K562 (cell line): Measurements from ENCODE around the gene PGBD1. TPM values are rescaled to one million over a fixed set of nuclear protein-coding genes. Genes with fewer than 3 reads are reported as not detected.

Source experiments
- DMBX1 ChIP-seq: fragments of 250-450 bp; sonication (Bioruptor Pico); IDR thresholded peaks from 2 replicates; pipeline ENCODE4 v1.8.0; 2022; ENCODE audit warnings: inconsistent platforms, mild to moderate bottlenecking, moderate library complexity, borderline replicate concordance
- FIP1L1 ChIP-seq: fragments of 200-400 bp; formaldehyde crosslinking; IDR thresholded peaks from 2 replicates; pipeline ENCODE4 v1.6.1; 2018; ENCODE audit warnings: mild to moderate bottlenecking, low read depth, low read length; ENCODE audit not compliant: poor library complexity, severe bottlenecking
- FOXK1 ChIP-seq: sonication (generic); formaldehyde crosslinking; IDR thresholded peaks from 2 replicates; pipeline ENCODE4 v1.8.0; 2022; ENCODE audit warnings: missing genetic modification reagents, mild to moderate bottlenecking, borderline replicate concordance
- GTF2E2 ChIP-seq: fragments of 200-800 bp; sonication (Bioruptor generic); IDR thresholded peaks from 2 replicates; pipeline ENCODE4 v1.6.1; 2016; ENCODE audit warnings: missing genetic modification characterization, missing compliant biosample characterization
- IFI16 ChIP-seq: fragments of 250-450 bp; sonication (Bioruptor Pico); IDR thresholded peaks from 2 replicates; pipeline ENCODE4 v2.1.2; 2022; ENCODE audit warnings: mild to moderate bottlenecking, inconsistent platforms
- KDM2B ChIP-seq: fragments of 250-450 bp; sonication (Bioruptor Pico); IDR thresholded peaks from 2 replicates; pipeline ENCODE4 v1.8.0; 2021; ENCODE audit warnings: mild to moderate bottlenecking, moderate library complexity
- KDM4B ChIP-seq, 2 experiments: fragments of 450-650 bp in 1 of 2; sonication (generic) in 1 of 2; IDR thresholded peaks; 2 replicates each; pipeline ENCODE4 v1.6.1; 2016 to 2017; ENCODE audit warnings: borderline replicate concordance in 2 of 2, antibody characterized with exemption in 1 of 2, low read depth in 1 of 2, mild to moderate bottlenecking in 1 of 2
- NRF1 ChIP-seq, 2 experiments: fragments of 450-650 bp; IDR thresholded peaks in 1 of 2; conservative IDR thresholded peaks in 1 of 2; 2 replicates each; pipeline ENCODE4 v1.6.1; 2014; ENCODE audit warnings: mild to moderate bottlenecking in 2 of 2
- SMAD4 ChIP-seq: fragments of 250-450 bp; sonication (Bioruptor Pico); conservative IDR thresholded peaks from 2 replicates; pipeline ENCODE4 v1.8.0; 2021; ENCODE audit warnings: inconsistent platforms, mild to moderate bottlenecking, moderate library complexity
- STAT5A ChIP-seq: IDR thresholded peaks from 2 replicates; pipeline ENCODE4 v1.6.1; 2012; ENCODE audit warnings: low read length, inconsistent platforms, borderline replicate concordance
- TEAD2 ChIP-seq: fragments of 450-650 bp; IDR thresholded peaks from 2 replicates; pipeline ENCODE4 v1.6.1; 2016; ENCODE audit warnings: missing genetic modification characterization, control low read depth, missing compliant biosample characterization
- YY1 ChIP-seq, 3 experiments: IDR thresholded peaks; 2 replicates each; pipeline ENCODE4 v1.6.1; 2011; ENCODE audit warnings: low read length in 2 of 3, mild to moderate bottlenecking in 2 of 3, moderate library complexity in 2 of 3, borderline replicate concordance in 1 of 3, control low read depth in 1 of 3, low read depth in 1 of 3; ENCODE audit not compliant: insufficient read depth in 3 of 3, insufficient replicate concordance in 2 of 3, control insufficient read depth in 1 of 3, insufficient read length in 1 of 3; ENCODE audit errors: extremely low read depth in 1 of 3
- ZNF232 ChIP-seq: sonication (generic); formaldehyde crosslinking; IDR thresholded peaks from 2 replicates; pipeline ENCODE4 v1.8.0; 2022; ENCODE audit warnings: mild to moderate bottlenecking, missing genetic modification reagents
- ZNF263 ChIP-seq: sonication (generic); formaldehyde crosslinking; IDR thresholded peaks from 2 replicates; pipeline ENCODE4 v1.8.0; 2022; ENCODE audit warnings: mild to moderate bottlenecking, missing genetic modification reagents, borderline replicate concordance
- polyA plus RNA-seq, 8 experiments: library from polyadenylated mRNA; depleted of rRNA in 4 of 8; stranded (reverse) in 5 of 8; unstranded in 3 of 8; fragments of >200 nt; fragmentation: Nextera tagmentation in 2 of 8; fragmentation: Illumina TruSeq in 1 of 8; extraction: Ambion mirVana in 2 of 8; extraction: Trizol in 1 of 8; gene quantifications; 2 replicates each; pipeline versions ENCODE4 v1.2.1 to v1.2.3, GENCODE V29; 2011 to 2014; ENCODE audit warnings: inconsistent platforms in 1 of 8, missing spikeins in 1 of 8
- total RNA-seq, 7 experiments: library from RNA; depleted of rRNA in 6 of 7; stranded (reverse); fragments of >200 nt in 6 of 7; fragmentation: Illumina TruSeq in 2 of 7; extraction: Trizol in 2 of 7; gene quantifications; 2 replicates each; pipeline versions ENCODE4 v1.2.1 to v1.2.3, GENCODE V29; 2011 to 2021; ENCODE audit warnings: low replicate concordance in 1 of 7

PGBD1 gene
- total and polyA plus RNA-seq, 9 of the 15 experiments (the other 6 are each of a cell fraction or from before 2014, with no cell fraction given), result 3.3 to 9.0 (median 7.3) TPM

GRCh38 chr6:28281288-28282064 is at the start of gene PGBD1 (continued):
- peak; percentile 68 for TF ChIP-seq ZNF263
- no peak for TF ChIP-seq TEAD2
- no peak for TF ChIP-seq IFI16 (CRISPR knock-in tag)
- TF ChIP-seq ZNF232 (CRISPR knock-in tag), result peak; percentile 74; the same call in 1 of the 2 replicates
- TF ChIP-seq FIP1L1, result no peak
- TF ChIP-seq YY1 (IDR thresholded peaks at IDR 0.05; ENCODE audit: borderline replicate concordance in 1 of 3, control insufficient read depth in 1 of 3, extremely low read depth in 1 of 3, insufficient read depth in 3 of 3, insufficient read length in 1 of 3, insufficient replicate concordance in 2 of 3, low read depth in 1 of 3, low read length in 2 of 3), result peak in 1 of 3 experiments; percentile 70
- no peak for TF ChIP-seq STAT5A
- TF ChIP-seq DMBX1 (CRISPR knock-in tag), result no peak
- TF ChIP-seq NRF1 (conservative IDR thresholded peaks at IDR 0.05 in 1 of 2, IDR thresholded peaks at IDR 0.05 in 1 of 2), result peak; percentile 77 to 81
- no peak for TF ChIP-seq KDM2B (CRISPR knock-in tag)
- TF ChIP-seq GTF2E2 (tag), result peak; percentile 76
- no peak for TF ChIP-seq FOXK1
- TF ChIP-seq KDM4B (IDR thresholded peaks at IDR 0.05; ENCODE audit: borderline replicate concordance in 2 of 2, low read depth in 1 of 2), result peak in 1 of 2 experiments; percentile 68; a peak in 1 of 4 replicates
- peak; percentile 94 for TF ChIP-seq SMAD4 (CRISPR knock-in tag)
